Measurements from ENCODE around the gene LRRC74B. TPM values are rescaled to one million over a fixed set of nuclear protein-coding genes. Genes with fewer than 3 reads are reported as not detected.

Gene LRRC74B
- total RNA-seq, 4 donors from 2014 or later, result not detected

DNA sequence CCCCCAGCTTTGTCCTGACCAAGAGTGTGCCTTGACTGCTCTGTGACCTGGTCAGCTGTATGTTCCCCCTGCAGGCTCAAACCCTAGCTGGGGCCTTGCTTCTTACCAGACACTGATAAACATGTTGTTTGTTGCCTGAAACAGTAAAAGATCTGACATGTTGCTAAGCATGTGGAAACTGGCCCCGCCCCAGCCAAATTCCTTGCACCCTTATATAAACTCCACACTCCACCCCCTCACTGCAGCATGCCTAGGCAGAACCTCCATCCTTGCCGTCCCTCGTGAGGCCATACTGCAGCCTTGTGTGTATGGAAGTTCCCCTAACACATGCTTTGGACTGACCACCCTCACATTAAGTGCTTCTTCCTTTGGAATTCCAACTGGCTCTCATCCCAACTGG, 27.3 kb downstream of the LRRC74B start:
- TF ChIP-seq, protein P1, sequence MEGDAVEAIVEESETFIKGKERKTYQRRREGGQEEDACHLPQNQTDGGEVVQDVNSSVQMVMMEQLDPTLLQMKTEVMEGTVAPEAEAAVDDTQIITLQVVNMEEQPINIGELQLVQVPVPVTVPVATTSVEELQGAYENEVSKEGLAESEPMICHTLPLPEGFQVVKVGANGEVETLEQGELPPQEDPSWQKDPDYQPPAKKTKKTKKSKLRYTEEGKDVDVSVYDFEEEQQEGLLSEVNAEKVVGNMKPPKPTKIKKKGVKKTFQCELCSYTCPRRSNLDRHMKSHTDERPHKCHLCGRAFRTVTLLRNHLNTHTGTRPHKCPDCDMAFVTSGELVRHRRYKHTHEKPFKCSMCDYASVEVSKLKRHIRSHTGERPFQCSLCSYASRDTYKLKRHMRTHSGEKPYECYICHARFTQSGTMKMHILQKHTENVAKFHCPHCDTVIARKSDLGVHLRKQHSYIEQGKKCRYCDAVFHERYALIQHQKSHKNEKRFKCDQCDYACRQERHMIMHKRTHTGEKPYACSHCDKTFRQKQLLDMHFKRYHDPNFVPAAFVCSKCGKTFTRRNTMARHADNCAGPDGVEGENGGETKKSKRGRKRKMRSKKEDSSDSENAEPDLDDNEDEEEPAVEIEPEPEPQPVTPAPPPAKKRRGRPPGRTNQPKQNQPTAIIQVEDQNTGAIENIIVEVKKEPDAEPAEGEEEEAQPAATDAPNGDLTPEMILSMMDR (IDR thresholded peaks at IDR 0.05; ENCODE audit: low read depth), result no peak

DNA sequence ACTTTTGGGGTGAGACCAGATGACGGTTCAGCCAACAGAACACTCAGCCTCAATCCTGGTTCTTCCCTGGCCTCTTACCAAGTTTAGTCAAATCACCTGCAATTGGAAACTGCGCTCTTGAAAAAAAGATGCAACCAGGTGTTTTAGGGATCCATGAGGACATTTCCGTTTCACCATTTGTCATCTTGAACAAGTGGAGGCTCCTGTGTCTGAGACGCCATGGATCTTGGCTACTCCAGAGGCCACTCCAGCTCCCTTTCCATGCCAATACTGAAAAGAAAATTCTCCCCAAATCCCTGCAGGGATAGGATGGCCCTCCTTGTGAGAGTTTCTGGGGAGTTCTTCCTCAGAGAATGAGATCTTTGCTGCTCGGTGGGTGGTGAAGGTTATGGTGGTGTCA, 27.7 kb downstream of the LRRC74B start:
- TF ChIP-seq, protein P1 (IDR thresholded peaks at IDR 0.05; ENCODE audit: low read depth), result no peak

DNA sequence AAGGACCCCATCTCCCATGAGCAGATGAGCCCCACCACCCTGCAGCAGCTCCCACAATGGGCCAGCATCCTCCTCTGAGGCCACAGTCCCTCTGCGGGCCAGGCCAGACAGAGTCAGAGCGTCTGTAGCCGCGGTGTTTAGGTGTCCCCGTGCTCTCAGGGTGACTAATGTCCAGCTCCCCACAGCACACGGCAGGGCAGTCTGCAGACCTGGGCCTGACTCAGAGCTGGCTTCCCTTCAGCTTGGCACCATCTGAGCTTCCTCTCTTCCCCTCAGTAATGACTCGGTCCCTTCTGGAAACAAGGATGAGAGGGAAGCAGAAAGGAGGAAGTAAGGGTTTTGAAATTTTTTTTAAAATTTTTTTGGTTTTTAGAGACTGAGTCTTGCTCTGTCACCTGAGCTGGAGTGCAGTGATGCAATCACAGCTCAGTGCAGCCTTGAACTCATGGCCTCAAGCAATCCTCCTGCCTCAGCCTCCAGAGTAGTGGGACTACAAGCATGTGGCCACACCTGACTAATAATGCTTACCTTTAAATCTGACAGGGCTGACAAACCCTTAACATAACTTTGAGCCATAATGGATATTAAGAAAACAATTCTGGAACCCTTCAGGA, 28.5 kb downstream of the LRRC74B start:
- TF ChIP-seq, protein P1 (IDR thresholded peaks at IDR 0.05; ENCODE audit: low read depth), result no peak

DNA sequence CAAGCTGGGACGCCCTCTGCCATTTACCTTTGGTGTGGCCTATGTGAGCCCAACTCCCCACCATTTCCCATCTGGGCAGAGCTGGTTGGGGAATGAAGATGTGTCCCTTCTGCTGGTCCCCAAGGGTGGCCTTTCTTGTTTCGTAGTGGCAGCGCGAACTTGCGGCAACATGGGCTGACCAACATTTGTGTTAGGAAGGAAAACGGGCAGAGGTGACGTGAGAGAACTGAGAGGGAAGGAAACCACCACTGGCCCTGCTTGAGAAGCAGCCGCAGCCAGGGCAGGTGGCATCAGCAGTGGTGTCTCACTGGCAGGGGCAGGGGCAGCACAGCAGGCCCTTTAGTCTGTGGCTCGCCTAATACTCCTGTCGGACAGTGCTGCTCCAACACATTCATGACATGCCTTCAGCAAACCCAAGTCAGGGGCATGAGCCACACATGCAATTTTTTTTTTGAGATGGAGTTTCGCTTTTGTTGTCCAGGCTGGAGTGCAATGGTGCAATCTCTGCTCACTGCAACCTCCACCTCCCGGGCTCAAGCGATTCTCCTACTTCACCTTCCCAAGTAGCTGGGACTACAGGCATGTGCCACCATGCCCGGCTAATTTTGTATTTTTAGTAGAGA, 29.9 kb downstream of the LRRC74B start:
- TF ChIP-seq, protein P1 (IDR thresholded peaks at IDR 0.05; ENCODE audit: low read depth), result no peak

DNA sequence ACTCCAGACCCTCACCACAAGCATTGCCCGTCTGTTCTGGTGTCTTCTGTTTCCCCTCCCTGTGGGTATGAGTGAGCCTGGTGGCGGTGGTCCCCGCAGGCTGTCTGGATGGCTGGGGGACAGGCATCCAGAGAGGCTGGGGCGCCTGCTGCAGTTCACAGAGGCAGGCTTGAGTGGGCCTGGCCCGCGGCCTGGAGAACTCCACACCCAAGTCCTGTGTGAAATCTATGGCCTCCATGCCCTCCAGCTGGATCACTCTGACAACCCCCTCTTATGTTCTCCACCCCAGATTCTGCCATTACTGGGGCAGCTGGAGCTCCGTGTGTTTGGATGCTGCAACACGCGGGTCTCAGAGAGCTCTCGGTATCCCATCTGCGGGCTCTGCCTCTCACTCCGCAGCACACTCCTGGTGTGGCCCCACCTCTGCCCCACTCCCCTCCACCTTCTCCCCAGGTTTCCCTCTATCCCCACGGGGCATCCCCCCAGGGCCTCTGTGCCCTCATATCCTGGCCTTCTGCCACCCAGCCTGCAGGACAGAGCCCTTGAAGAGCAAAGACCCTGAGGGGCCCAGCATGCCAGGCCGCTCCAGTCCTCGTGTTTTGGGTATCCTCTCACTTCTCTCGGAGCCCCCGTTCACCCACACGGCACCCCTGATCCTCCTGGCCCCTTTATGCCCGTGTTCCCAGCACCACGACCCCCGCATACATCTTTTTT, 31.3 kb downstream of the LRRC74B start:
- TF ChIP-seq, protein P1 (IDR thresholded peaks at IDR 0.05; ENCODE audit: low read depth), result no peak

DNA sequence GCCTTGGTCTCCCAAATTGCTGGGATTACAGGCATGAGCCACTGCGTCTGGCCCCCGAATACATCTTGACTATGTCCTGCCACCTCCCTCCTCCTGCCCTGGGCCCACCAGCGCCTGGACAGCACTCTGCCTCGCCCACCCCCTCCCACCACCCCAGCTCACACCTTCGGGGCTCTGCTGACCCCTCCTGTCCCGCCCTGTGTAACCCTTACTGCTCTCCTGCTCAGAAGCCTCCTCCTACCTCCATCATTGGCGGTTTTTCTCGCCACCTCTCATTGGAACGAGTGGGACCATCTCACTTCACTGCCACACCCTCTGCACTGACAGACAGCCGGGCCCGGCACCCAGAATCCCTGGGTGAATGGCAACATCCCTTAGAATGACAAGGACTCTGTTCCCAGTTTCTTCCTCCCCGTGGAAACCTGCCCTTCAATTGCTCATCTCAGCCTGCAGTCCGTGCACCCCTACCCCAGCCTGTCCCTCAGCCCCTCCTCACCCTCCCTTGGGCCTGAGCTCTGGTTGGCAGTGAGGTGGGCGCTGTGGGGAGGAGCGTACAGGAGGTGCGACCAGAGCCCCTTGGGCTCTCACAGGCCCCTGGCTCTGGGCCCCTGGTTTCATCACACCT, 32.2 kb downstream of the LRRC74B start:
- TF ChIP-seq, protein P1 (IDR thresholded peaks at IDR 0.05; ENCODE audit: low read depth), result no peak

DNA sequence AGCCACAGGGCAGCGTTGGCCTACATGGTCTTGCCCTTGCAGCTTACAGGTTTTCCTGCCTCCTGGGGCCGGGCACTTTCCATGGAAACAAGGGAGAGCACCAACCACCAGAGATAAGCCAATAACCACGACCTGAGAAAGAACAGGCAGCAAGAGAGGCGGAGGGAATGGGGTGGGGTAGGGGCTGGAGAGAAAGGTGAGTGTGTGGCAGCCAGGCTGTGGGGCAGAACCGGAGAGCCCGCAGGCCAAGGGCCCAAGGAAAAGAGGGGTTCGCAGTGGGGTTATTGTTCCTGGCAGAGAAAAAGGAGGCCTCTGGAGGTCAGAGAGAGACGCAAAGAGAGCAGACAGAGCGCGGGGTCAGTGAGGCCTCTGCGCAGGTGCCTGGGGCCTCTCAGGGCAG, 33.2 kb downstream of the LRRC74B start:
- TF ChIP-seq, protein P1 (IDR thresholded peaks at IDR 0.05; ENCODE audit: low read depth), result no peak
